IPS DF 6.9 (cell line): Measurements from ENCODE around the gene PI16.
"Not testable (repeated sequence)": the region's sequence is repeated elsewhere in the genome, so short reads cannot be mapped to it uniquely, and the experiment has no call there.

ENCODE experiments used
- DNase-seq: peaks from one replicate; pipeline ENCODE4 v3.0.0-alpha.2; 2013; ENCODE audit warnings: low read depth, low spot score
- H3K27ac ChIP-seq: one replicate; pipeline ENCODE4 v1.5.1; 2013; ENCODE audit warnings: low read length, control low read depth
- H3K27me3 ChIP-seq: 2 replicates; pipeline ENCODE4 v1.6.1; 2013; ENCODE audit warnings: mild to moderate bottlenecking, low read length; ENCODE audit not compliant: control insufficient read depth, insufficient read depth
- H3K36me3 ChIP-seq: 2 replicates; pipeline ENCODE4 v1.6.1; 2013; ENCODE audit warnings: low read length; ENCODE audit not compliant: control insufficient read depth, insufficient read depth
- H3K4me1 ChIP-seq: 2 replicates; pipeline ENCODE4 v1.6.1; 2013; ENCODE audit warnings: low read length; ENCODE audit not compliant: control insufficient read depth, insufficient read depth
- H3K4me3 ChIP-seq: 2 replicates; pipeline ENCODE4 v1.5.1; 2013; ENCODE audit warnings: mild to moderate bottlenecking, low read length
- H3K9me3 ChIP-seq: 2 replicates; pipeline ENCODE4 v1.6.1; 2013; ENCODE audit warnings: low read length, inconsistent platforms; ENCODE audit not compliant: control insufficient read depth, insufficient read depth
- WGBS: extraction: QIAGEN DNeasy Blood & Tissue Kit; methylation state at CpG from one replicate; pipeline ENCODE4 v1.1.7; 2013; ENCODE audit warnings: mixed read lengths, missing lambda C conversion rate; ENCODE audit not compliant: insufficient read length, insufficient coverage; 5-methylcytosine and 5-hydroxymethylcytosine counted together

Gene PI16

GRCh38 chr6:36940027-36940426, 14.5 kb upstream of the PI16 start:
- Histone ChIP-seq H3K27me3 (no peaks in the 10 kb centered on the region), H3K4me1 (no peaks in the 10 kb centered on the region), H3K4me3 (no peak overlapping the region), H3K9me3 (no peaks in the 10 kb centered on the region), H3K36me3 (no peaks in the 10 kb centered on the region), H3K27ac (no peak overlapping the region)
- no peak for DNase-seq
- no CpG with 5 or more reads among the region's 10 CpGs for WGBS

GRCh38 chr6:36941561-36941960, 13.0 kb upstream of the PI16 start:
- no CpG with 5 or more reads among the region's 40 CpGs for WGBS
- not testable (repeated sequence) for DNase-seq, H3K27me3 ChIP-seq, H3K27ac ChIP-seq, H3K9me3 ChIP-seq, H3K4me3 ChIP-seq, H3K36me3 ChIP-seq, H3K4me1 ChIP-seq

- WGBS, result no CpG with 5 or more reads among the region's 2 CpGs
- DNase-seq, result not testable (repeated sequence)
Measured at GRCh38 chr6:36942329-36942728, 12.2 kb upstream of the PI16 start.

GRCh38 chr6:36944650-36945049, 9.9 kb upstream of the PI16 start:
- H3K27me3 ChIP-seq, result no peaks in the 10 kb centered on the region
- DNase-seq, result no peak
- WGBS, result no CpG with 5 or more reads among the region's 5 CpGs

More at GRCh38 chr6:36942329-36942728, 12.2 kb upstream of the PI16 start:
- H3K4me3 ChIP-seq, H3K27me3 ChIP-seq, H3K36me3 ChIP-seq, H3K4me1 ChIP-seq, H3K9me3 ChIP-seq, H3K27ac ChIP-seq: not testable (repeated sequence)

GRCh38 chr6:36945301-36945700, 9.2 kb upstream of the PI16 start:
- H3K27me3 ChIP-seq, result no peaks in the 10 kb centered on the region
- H3K36me3 ChIP-seq, result no peaks in the 10 kb centered on the region
- H3K4me1 ChIP-seq, result peaks cover 2% of the 10 kb centered on the region; the same call in 1 of the 2 replicates
- H3K9me3 ChIP-seq, result no peaks in the 10 kb centered on the region
- DNase-seq, result no peak
- WGBS, result no CpG with 5 or more reads among the region's 4 CpGs
- no peak overlapping the region for H3K27ac ChIP-seq
- no peak overlapping the region for H3K4me3 ChIP-seq

More at GRCh38 chr6:36944650-36945049, 9.9 kb upstream of the PI16 start:
- no peaks in the 10 kb centered on the region for H3K36me3 ChIP-seq
- H3K27ac ChIP-seq, result no peak overlapping the region
- no peaks in the 10 kb centered on the region for H3K9me3 ChIP-seq
- no peak overlapping the region for H3K4me3 ChIP-seq
- peaks cover 2% of the 10 kb centered on the region; the same call in 1 of the 2 replicates for H3K4me1 ChIP-seq

- DNase-seq, result no peak
- no CpG with 5 or more reads among the region's 4 CpGs for WGBS
- Histone ChIP-seq H3K4me1 (peaks cover 2% of the 10 kb centered on the region; the same call in 1 of the 2 replicates), H3K4me3 (no peak overlapping the region), H3K27ac (no peak overlapping the region), H3K9me3 (no peaks in the 10 kb centered on the region), H3K36me3 (no peaks in the 10 kb centered on the region), H3K27me3 (no peaks in the 10 kb centered on the region)
Measured at GRCh38 chr6:36946526-36946925, 8.0 kb upstream of the PI16 start.

GRCh38 chr6:36947570-36948351, 6.8 kb upstream of the PI16 start:
- no peaks in the 10 kb centered on the region for H3K36me3 ChIP-seq
- no peaks in the 10 kb centered on the region for H3K9me3 ChIP-seq
- H3K27me3 ChIP-seq, result no peaks in the 10 kb centered on the region
- WGBS, result no CpG with 5 or more reads among the region's 12 CpGs
- H3K27ac ChIP-seq, result no peak overlapping the region
- DNase-seq, result no peak
- H3K4me3 ChIP-seq, result no peak overlapping the region
- H3K4me1 ChIP-seq, result peaks cover 2% of the 10 kb centered on the region; the same call in 1 of the 2 replicates

GRCh38 chr6:36949076-36949475, 5.5 kb upstream of the PI16 start:
- DNase-seq, H3K27ac ChIP-seq, H3K27me3 ChIP-seq, H3K9me3 ChIP-seq, H3K36me3 ChIP-seq, H3K4me3 ChIP-seq, H3K4me1 ChIP-seq: not testable (repeated sequence)
- WGBS, result no CpG with 5 or more reads among the region's 9 CpGs

GRCh38 chr6:36949636-36950035, 4.9 kb upstream of the PI16 start:
- Histone ChIP-seq H3K4me1 (peaks cover 2% of the 10 kb centered on the region; the same call in 1 of the 2 replicates), H3K4me3 (no peak overlapping the region), H3K27me3 (no peaks in the 10 kb centered on the region), H3K9me3 (no peaks in the 10 kb centered on the region), H3K27ac (no peak overlapping the region), H3K36me3 (no peaks in the 10 kb centered on the region)
- DNase-seq, result no peak
- WGBS, result no CpG with 5 or more reads among the region's 3 CpGs

- Histone ChIP-seq H3K27me3 (no peaks in the 10 kb centered on the region), H3K9me3 (no peaks in the 10 kb centered on the region), H3K27ac (no peak overlapping the region), H3K36me3 (no peaks in the 10 kb centered on the region), H3K4me1 (peaks cover 2% of the 10 kb centered on the region; the same call in 1 of the 2 replicates), H3K4me3 (no peak overlapping the region)
- no CpG with 5 or more reads among the region's 1 CpG for WGBS
- DNase-seq, result no peak
Measured at GRCh38 chr6:36953931-36954261, 642 bp upstream of the PI16 start.

- WGBS, result no CpG with 5 or more reads among the region's 6 CpGs
Measured at GRCh38 chr6:36955136-36955535, 598 bp downstream of the PI16 start.

More at GRCh38 chr6:36955136-36955535, 598 bp downstream of the PI16 start:
- H3K4me3 ChIP-seq, result no peak overlapping the region
- H3K4me1 ChIP-seq, result no peaks in the 10 kb centered on the region
- no peaks in the 10 kb centered on the region for H3K27me3 ChIP-seq
- no peaks in the 10 kb centered on the region for H3K36me3 ChIP-seq
- no peak for DNase-seq
- H3K27ac ChIP-seq, result no peak overlapping the region
- no peaks in the 10 kb centered on the region for H3K9me3 ChIP-seq
